KMS-11 (cell line): ENCODE measurements around the gene CDH2.

Experiments
- H2AFZ ChIP-seq: fragments of 200-600 bp; sonication (generic); 2 replicates; pipeline ENCODE4 v1.6.1; 2016; ENCODE audit warnings: antibody characterized with exemption, mixed run types, low read depth
- H3K27ac ChIP-seq: fragments of 200-600 bp; sonication (generic); 2 replicates; pipeline ENCODE4 v1.6.1; 2016; ENCODE audit warnings: mild to moderate bottlenecking, mixed run types
- H3K27me3 ChIP-seq: fragments of 200-600 bp; sonication (generic); 2 replicates; pipeline ENCODE4 v1.6.1; 2017; ENCODE audit warnings: mild to moderate bottlenecking, low read depth, mixed run types, moderate library complexity; ENCODE audit not compliant: insufficient read depth
- H3K36me3 ChIP-seq: fragments of 200-600 bp; sonication (generic); 2 replicates; pipeline ENCODE4 v1.6.1; 2017; ENCODE audit warnings: mild to moderate bottlenecking, mixed run types; ENCODE audit not compliant: insufficient read depth
- H3K4me1 ChIP-seq: fragments of 200-600 bp; sonication (generic); 2 replicates; pipeline ENCODE4 v1.6.1; 2016; ENCODE audit warnings: mild to moderate bottlenecking, low read depth, mixed run types; ENCODE audit not compliant: poor library complexity, severe bottlenecking
- H3K4me2 ChIP-seq: fragments of 200-600 bp; sonication (generic); 2 replicates; pipeline ENCODE4 v1.7.0; 2016; ENCODE audit warnings: mild to moderate bottlenecking, mixed run types
- H3K4me3 ChIP-seq: fragments of 200-600 bp; sonication (generic); IDR thresholded peaks from 2 replicates; pipeline ENCODE4 v1.6.1; 2017; ENCODE audit warnings: low read depth, low read length, mixed read lengths; ENCODE audit not compliant: insufficient read depth
- H3K79me2 ChIP-seq: fragments of 200-600 bp; sonication (generic); 2 replicates; pipeline ENCODE4 v1.6.1; 2016; ENCODE audit warnings: low read depth, mixed run types; ENCODE audit not compliant: insufficient read depth
- H3K9ac ChIP-seq: fragments of 200-600 bp; sonication (generic); 2 replicates; pipeline ENCODE4 v1.6.1; 2016; ENCODE audit warnings: mild to moderate bottlenecking, mixed run types
- H4K20me1 ChIP-seq: fragments of 200-600 bp; sonication (generic); 2 replicates; pipeline ENCODE4 v1.6.1; 2016; ENCODE audit warnings: mild to moderate bottlenecking, mixed run types; ENCODE audit not compliant: insufficient read depth
- TF ChIP-seq, protein P1 (sequence below): fragments of 200-600 bp; sonication (generic); conservative IDR thresholded peaks from 2 replicates; pipeline ENCODE4 v1.6.1; 2017; ENCODE audit warnings: low read depth, mild to moderate bottlenecking, antibody characterized with exemption, low read length, moderate library complexity, mixed read lengths

Gene CDH2

DNA sequence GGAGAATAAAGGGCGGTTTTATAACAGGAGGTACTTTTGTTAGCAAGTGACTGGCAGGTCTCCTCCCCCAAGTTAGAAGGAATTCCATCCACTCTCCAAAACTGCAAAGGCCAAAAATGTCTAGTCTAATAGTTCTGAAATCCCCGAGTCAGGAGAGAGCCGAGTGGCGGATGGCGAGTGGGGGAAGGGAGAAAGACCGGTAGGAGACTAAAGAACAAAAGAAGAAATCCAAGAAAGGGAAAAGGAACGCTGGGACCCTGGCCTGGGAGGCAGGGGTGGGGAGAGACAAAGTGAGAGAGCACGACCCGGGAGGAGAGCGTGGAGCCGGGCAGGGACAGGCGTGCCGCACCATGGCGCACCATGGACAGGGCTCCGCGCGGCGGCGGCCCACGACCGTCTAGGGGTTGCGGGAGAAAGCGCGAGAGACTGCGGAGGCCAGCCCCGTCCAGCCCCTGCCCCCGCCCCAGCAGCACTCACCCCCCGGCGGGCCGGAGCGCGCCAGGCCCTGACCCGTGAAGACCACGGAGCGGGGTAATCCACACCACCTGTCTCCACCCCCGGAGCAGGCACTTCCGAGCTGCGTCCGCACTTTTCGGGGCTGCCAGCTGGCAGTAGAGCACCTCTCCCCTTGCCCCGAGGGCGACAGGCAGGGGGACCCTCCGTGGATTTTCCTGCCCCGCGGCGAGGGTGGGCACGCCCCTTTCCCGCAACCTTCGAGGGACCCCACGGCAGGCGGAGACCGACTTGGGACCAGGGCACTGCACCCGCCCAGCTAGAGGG lies 1.6 kb downstream of the CDH2 start:
- Histone ChIP-seq H4K20me1 (no peaks in the 10 kb centered on the region), H3K9ac (peak overlapping the region; percentile 16; the same call in 1 of the 2 replicates), H3K4me1 (peaks cover 29% of the 10 kb centered on the region), H3K36me3 (no peaks in the 10 kb centered on the region), H3K79me2 (no peaks in the 10 kb centered on the region), H3K27ac (no peak overlapping the region), H3K4me2 (peak overlapping the region; percentile 78), H3K27me3 (no peaks in the 10 kb centered on the region; the same call in 1 of the 2 replicates), H2AFZ (peak overlapping the region; percentile 80), H3K4me3 (no peak overlapping the region)
- TF ChIP-seq, protein P1, sequence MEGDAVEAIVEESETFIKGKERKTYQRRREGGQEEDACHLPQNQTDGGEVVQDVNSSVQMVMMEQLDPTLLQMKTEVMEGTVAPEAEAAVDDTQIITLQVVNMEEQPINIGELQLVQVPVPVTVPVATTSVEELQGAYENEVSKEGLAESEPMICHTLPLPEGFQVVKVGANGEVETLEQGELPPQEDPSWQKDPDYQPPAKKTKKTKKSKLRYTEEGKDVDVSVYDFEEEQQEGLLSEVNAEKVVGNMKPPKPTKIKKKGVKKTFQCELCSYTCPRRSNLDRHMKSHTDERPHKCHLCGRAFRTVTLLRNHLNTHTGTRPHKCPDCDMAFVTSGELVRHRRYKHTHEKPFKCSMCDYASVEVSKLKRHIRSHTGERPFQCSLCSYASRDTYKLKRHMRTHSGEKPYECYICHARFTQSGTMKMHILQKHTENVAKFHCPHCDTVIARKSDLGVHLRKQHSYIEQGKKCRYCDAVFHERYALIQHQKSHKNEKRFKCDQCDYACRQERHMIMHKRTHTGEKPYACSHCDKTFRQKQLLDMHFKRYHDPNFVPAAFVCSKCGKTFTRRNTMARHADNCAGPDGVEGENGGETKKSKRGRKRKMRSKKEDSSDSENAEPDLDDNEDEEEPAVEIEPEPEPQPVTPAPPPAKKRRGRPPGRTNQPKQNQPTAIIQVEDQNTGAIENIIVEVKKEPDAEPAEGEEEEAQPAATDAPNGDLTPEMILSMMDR: no peak

DNA sequence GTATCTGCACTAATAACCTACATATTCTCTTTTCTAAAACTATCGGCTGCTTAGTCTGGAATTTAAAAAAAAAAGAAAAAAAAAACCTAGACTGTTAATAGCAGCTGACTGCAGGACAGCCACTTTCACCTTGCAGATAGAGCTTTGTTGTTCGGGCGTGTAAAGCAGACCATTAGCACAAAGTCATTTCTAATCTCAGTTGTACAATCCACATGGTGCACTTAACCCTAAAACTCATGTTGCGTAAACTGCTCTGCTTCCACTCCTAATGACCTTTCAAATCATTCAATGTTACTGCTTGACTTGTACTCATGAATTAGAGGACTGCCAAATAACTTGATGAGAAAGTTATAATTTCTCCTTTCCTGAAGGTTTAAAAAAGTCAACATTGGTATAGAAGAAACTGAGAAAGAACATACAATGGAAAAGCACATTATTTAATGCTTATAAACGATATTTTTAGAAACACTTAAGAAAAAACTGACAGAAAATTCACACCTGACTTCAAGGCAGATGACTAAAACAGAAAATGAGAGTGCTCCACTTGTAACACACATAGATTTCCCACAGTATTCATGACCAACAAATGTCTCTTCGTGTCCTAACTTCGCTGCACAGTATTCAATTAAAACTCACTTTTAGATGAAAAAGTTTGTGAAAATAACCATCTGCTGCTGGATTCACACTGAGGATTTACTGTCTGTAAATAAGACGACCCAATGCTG lies 2.6 kb downstream of the CDH2 start:
- TF ChIP-seq, protein P1: no peak
- no peaks in the 10 kb centered on the region for H4K20me1 ChIP-seq
- H3K4me2 ChIP-seq: peak overlapping the region; percentile 78; the same call in 1 of the 2 replicates
- H3K79me2 ChIP-seq: no peaks in the 10 kb centered on the region
- H3K27ac ChIP-seq: no peak overlapping the region
- no peak overlapping the region for H2AFZ ChIP-seq
- peaks cover 32% of the 10 kb centered on the region for H3K4me1 ChIP-seq
- H3K36me3 ChIP-seq: no peaks in the 10 kb centered on the region
- no peak overlapping the region for H3K4me3 ChIP-seq
- H3K27me3 ChIP-seq: no peaks in the 10 kb centered on the region; the same call in 1 of the 2 replicates
- H3K9ac ChIP-seq: no peak overlapping the region

DNA sequence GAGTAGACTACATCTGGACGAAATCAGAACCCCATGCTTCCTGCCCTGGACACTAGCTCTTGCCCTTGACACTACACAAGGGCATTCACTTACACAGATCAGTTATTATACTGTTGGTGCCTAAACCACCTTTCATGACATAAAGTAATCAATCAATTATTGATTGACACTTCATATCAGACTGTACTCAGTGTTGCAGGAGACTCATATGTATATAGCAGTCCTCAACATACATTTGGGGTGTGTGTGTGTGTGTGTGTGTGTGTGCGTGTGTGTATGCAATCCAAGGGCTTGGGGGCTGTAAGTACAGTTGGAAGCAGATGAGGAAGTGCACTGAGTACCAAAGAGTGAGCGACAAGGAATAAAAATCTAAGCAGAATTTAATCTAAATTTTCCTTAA lies 5.1 kb downstream of the CDH2 start:
- Histone ChIP-seq H2AFZ (no peak overlapping the region), H4K20me1 (no peaks in the 10 kb centered on the region), H3K9ac (no peak overlapping the region), H3K4me3 (no peak overlapping the region), H3K36me3 (no peaks in the 10 kb centered on the region), H3K4me2 (no peak overlapping the region), H3K27ac (no peak overlapping the region), H3K27me3 (no peaks in the 10 kb centered on the region; the same call in 1 of the 2 replicates), H3K79me2 (no peaks in the 10 kb centered on the region), H3K4me1 (peaks cover 35% of the 10 kb centered on the region)
- TF ChIP-seq, protein P1: no peak

DNA sequence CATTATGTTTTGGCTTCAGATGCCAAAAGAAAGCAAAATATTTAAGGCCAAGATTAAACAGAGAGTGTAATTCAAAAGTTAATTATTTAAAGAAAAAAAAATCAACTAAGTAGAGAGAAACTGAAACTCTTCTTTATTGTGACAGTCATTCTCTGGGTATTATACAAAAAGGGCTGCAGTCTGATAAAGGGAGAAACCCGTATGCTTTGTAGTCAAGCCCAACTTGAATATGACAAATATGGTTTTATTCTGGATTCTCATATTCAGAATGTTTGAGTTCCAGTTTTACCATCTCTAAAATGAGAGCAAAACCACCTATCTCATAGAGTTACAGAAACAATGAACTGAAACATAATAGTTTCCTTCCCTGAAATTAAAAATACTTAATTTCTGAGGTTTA lies 8.2 kb downstream of the CDH2 start:
- TF ChIP-seq, protein P1: no peak
- Histone ChIP-seq H3K9ac (no peak overlapping the region), H3K36me3 (no peaks in the 10 kb centered on the region), H4K20me1 (no peaks in the 10 kb centered on the region), H3K4me3 (no peak overlapping the region), H3K27ac (no peak overlapping the region), H3K79me2 (no peaks in the 10 kb centered on the region), H3K4me2 (peak overlapping the region; percentile 24; the same call in 1 of the 2 replicates), H3K27me3 (no peaks in the 10 kb centered on the region), H2AFZ (no peak overlapping the region), H3K4me1 (peaks cover 20% of the 10 kb centered on the region)
